HEK293 (cell line): ENCODE data around the gene ARHGAP15.

Experiments used
- CTCF ChIA-PET: fragments of 350-600 bp; formaldehyde crosslinking; extraction: SDS; loops from one replicate; lab custom pipeline; 2021; ENCODE audit warnings: antibody characterized with exemption; lab: Yijun Ruan, JAX
- POLR2A ChIA-PET: fragments of 300-600 bp; formaldehyde crosslinking; extraction: SDS; loops from one replicate; lab custom pipeline; 2020; ENCODE audit warnings: antibody characterized with exemption, inconsistent platforms; lab: Yijun Ruan, JAX
- H3K27ac ChIP-seq: fragments of 200-500 bp; sonication (Bioruptor generic); 2 replicates; pipeline ENCODE4 v1.5.1; 2014; ENCODE audit warnings: low read depth, low read length, control low read depth, inconsistent platforms; ENCODE audit errors: extremely low read depth
- H3K36me3 ChIP-seq, 2 experiments: fragments of 200-500 bp in 1 of 2; sonication (Bioruptor generic) in 1 of 2; 1 replicate in 1 of 2; 2 replicates in 1 of 2; pipeline ENCODE4 v1.5.1; 2014 to 2017; ENCODE audit warnings: inconsistent platforms in 2 of 2, low read length in 2 of 2; ENCODE audit not compliant: control insufficient read depth in 2 of 2, insufficient read depth in 1 of 2
- H3K4me1 ChIP-seq: fragments of 200-500 bp; sonication (Bioruptor generic); 2 replicates; pipeline ENCODE4 v1.5.1; 2014; ENCODE audit warnings: mild to moderate bottlenecking, low read length, inconsistent platforms; ENCODE audit not compliant: control insufficient read depth, insufficient read depth
- H3K4me3 ChIP-seq: 2 replicates; pipeline ENCODE4 v1.5.1; 2011; ENCODE audit warnings: low read depth, mild to moderate bottlenecking, control low read depth, low read length, moderate library complexity
- H3K9me3 ChIP-seq: fragments of 200-500 bp; sonication (Bioruptor generic); 2 replicates; pipeline ENCODE4 v1.5.1; 2014; ENCODE audit warnings: low read depth, low read length, inconsistent platforms; ENCODE audit not compliant: control insufficient read depth, insufficient read depth
- FEZF1 ChIP-seq: fragments of 450-650 bp; formaldehyde crosslinking; IDR thresholded peaks from 2 replicates; pipeline ENCODE4 v1.5.1; 2016; ENCODE audit warnings: missing biosample characterization, missing genetic modification characterization
- MYNN ChIP-seq: fragments of 450-650 bp; formaldehyde crosslinking; IDR thresholded peaks from 2 replicates; pipeline ENCODE4 v1.5.1; 2016; ENCODE audit warnings: missing biosample characterization, missing genetic modification characterization, borderline replicate concordance
- MZF1 ChIP-seq: fragments of 450-650 bp; formaldehyde crosslinking; IDR thresholded peaks from 2 replicates; pipeline ENCODE4 v1.5.1; 2017; ENCODE audit warnings: missing biosample characterization, missing genetic modification characterization, borderline replicate concordance
- REPIN1 ChIP-seq: fragments of 450-650 bp; formaldehyde crosslinking; IDR thresholded peaks from 2 replicates; pipeline ENCODE4 v1.5.1; 2017; ENCODE audit warnings: missing biosample characterization, missing genetic modification characterization, low read depth
- SP7 ChIP-seq: fragments of 450-650 bp; formaldehyde crosslinking; IDR thresholded peaks from 2 replicates; pipeline ENCODE4 v1.5.1; 2016; ENCODE audit warnings: missing biosample characterization, missing genetic modification characterization
- YY1 ChIP-seq: fragments of 450-650 bp; formaldehyde crosslinking; IDR thresholded peaks from 2 replicates; pipeline ENCODE4 v1.5.1; 2018; ENCODE audit warnings: missing biosample characterization, missing genetic modification characterization
- ZNF10 ChIP-seq: fragments of 450-650 bp; formaldehyde crosslinking; IDR thresholded peaks from 2 replicates; pipeline ENCODE4 v1.5.1; 2017; ENCODE audit warnings: missing biosample characterization, missing genetic modification characterization
- ZNF132 ChIP-seq: fragments of 450-650 bp; formaldehyde crosslinking; IDR thresholded peaks from 2 replicates; pipeline ENCODE4 v1.5.1; 2017; ENCODE audit warnings: missing biosample characterization, missing genetic modification characterization, borderline replicate concordance
- ZNF133 ChIP-seq: fragments of 450-650 bp; formaldehyde crosslinking; IDR thresholded peaks from 2 replicates; pipeline ENCODE4 v1.5.1; 2016; ENCODE audit warnings: missing biosample characterization, missing genetic modification characterization
- ZNF140 ChIP-seq: fragments of 450-650 bp; formaldehyde crosslinking; IDR thresholded peaks from 2 replicates; pipeline ENCODE4 v1.5.1; 2016; ENCODE audit warnings: missing biosample characterization, missing genetic modification characterization
- ZNF157 ChIP-seq: fragments of 450-650 bp; formaldehyde crosslinking; IDR thresholded peaks from 2 replicates; pipeline ENCODE4 v1.5.1; 2016; ENCODE audit warnings: missing biosample characterization, missing genetic modification characterization
- ZNF311 ChIP-seq: fragments of 450-650 bp; formaldehyde crosslinking; IDR thresholded peaks from 2 replicates; pipeline ENCODE4 v1.5.1; 2017; ENCODE audit warnings: missing biosample characterization, missing genetic modification characterization, borderline replicate concordance
- ZNF423 ChIP-seq: fragments of 450-650 bp; formaldehyde crosslinking; IDR thresholded peaks from 2 replicates; pipeline ENCODE4 v1.5.1; 2016; ENCODE audit warnings: missing biosample characterization, missing genetic modification characterization
- ZNF521 ChIP-seq: fragments of 450-650 bp; formaldehyde crosslinking; IDR thresholded peaks from 2 replicates; pipeline ENCODE4 v1.5.1; 2017; ENCODE audit warnings: missing biosample characterization, mild to moderate bottlenecking, missing genetic modification characterization
- ZNF548 ChIP-seq: fragments of 450-650 bp; formaldehyde crosslinking; IDR thresholded peaks from 2 replicates; pipeline ENCODE4 v1.5.1; 2016; ENCODE audit warnings: missing biosample characterization, missing genetic modification characterization
- ZNF560 ChIP-seq: fragments of 450-650 bp; formaldehyde crosslinking; IDR thresholded peaks from 2 replicates; pipeline ENCODE4 v1.5.1; 2017; ENCODE audit warnings: missing biosample characterization, missing genetic modification characterization, borderline replicate concordance
- ZNF654 ChIP-seq: fragments of 450-650 bp; formaldehyde crosslinking; IDR thresholded peaks from 2 replicates; pipeline ENCODE4 v1.5.1; 2016; ENCODE audit warnings: low read depth, missing biosample characterization, missing genetic modification characterization
- ZNF777 ChIP-seq: fragments of 450-650 bp; formaldehyde crosslinking; IDR thresholded peaks from 2 replicates; pipeline ENCODE4 v1.5.1; 2017; ENCODE audit warnings: missing biosample characterization, missing genetic modification characterization, borderline replicate concordance
- TF ChIP-seq, protein P1 (sequence below): fragments of 450-650 bp; formaldehyde crosslinking; IDR thresholded peaks from 2 replicates; pipeline ENCODE4 v1.5.1; 2016; ENCODE audit warnings: missing biosample characterization, missing genetic modification characterization, borderline replicate concordance
- TF ChIP-seq, protein P2 (sequence below): fragments of 450-650 bp; IDR thresholded peaks from 2 replicates; pipeline ENCODE4 v1.5.1; 2018; ENCODE audit warnings: missing biosample characterization, missing genetic modification characterization
- TF ChIP-seq, protein P3 (sequence below): fragments of 450-650 bp; formaldehyde crosslinking; IDR thresholded peaks from 2 replicates; pipeline ENCODE4 v1.5.1; 2017; ENCODE audit warnings: missing biosample characterization, missing genetic modification characterization
- TF ChIP-seq, protein P4 (sequence below): fragments of 450-650 bp; formaldehyde crosslinking; IDR thresholded peaks from 2 replicates; pipeline ENCODE4 v1.5.1; 2017; ENCODE audit warnings: missing biosample characterization, missing genetic modification characterization
- TF ChIP-seq, protein P5 (sequence below): sonication (generic); formaldehyde crosslinking; IDR thresholded peaks from 2 replicates; pipeline ENCODE4 v1.8.1; 2022; ENCODE audit warnings: mild to moderate bottlenecking, moderate library complexity, missing genetic modification reagents
- TF ChIP-seq, protein P6 (sequence below): fragments of 450-650 bp; formaldehyde crosslinking; IDR thresholded peaks from 2 replicates; pipeline ENCODE4 v1.5.1; 2016; ENCODE audit warnings: missing biosample characterization, missing genetic modification characterization

ARHGAP15 gene

DNA sequence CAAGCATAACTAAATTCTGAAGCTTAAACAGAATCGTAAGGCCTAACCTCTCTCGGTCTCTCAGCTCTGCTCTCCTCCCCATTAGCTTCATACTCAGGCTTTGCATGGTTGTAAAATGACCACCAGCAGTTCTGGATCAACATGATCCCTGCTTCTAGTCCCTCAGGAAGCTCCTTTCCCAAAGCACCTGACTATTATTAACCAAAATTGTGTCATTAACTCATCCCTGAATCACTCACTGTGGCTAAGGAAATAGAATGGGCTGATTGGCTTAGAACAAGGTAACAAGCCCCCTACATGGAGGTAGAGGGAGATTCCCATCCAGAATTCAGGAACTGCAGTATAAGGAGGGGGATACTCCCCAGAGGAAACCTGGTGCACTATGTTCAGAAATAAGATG, 448.3 kb downstream of the ARHGAP15 start (continued):
- TF ChIP-seq, protein P1, sequence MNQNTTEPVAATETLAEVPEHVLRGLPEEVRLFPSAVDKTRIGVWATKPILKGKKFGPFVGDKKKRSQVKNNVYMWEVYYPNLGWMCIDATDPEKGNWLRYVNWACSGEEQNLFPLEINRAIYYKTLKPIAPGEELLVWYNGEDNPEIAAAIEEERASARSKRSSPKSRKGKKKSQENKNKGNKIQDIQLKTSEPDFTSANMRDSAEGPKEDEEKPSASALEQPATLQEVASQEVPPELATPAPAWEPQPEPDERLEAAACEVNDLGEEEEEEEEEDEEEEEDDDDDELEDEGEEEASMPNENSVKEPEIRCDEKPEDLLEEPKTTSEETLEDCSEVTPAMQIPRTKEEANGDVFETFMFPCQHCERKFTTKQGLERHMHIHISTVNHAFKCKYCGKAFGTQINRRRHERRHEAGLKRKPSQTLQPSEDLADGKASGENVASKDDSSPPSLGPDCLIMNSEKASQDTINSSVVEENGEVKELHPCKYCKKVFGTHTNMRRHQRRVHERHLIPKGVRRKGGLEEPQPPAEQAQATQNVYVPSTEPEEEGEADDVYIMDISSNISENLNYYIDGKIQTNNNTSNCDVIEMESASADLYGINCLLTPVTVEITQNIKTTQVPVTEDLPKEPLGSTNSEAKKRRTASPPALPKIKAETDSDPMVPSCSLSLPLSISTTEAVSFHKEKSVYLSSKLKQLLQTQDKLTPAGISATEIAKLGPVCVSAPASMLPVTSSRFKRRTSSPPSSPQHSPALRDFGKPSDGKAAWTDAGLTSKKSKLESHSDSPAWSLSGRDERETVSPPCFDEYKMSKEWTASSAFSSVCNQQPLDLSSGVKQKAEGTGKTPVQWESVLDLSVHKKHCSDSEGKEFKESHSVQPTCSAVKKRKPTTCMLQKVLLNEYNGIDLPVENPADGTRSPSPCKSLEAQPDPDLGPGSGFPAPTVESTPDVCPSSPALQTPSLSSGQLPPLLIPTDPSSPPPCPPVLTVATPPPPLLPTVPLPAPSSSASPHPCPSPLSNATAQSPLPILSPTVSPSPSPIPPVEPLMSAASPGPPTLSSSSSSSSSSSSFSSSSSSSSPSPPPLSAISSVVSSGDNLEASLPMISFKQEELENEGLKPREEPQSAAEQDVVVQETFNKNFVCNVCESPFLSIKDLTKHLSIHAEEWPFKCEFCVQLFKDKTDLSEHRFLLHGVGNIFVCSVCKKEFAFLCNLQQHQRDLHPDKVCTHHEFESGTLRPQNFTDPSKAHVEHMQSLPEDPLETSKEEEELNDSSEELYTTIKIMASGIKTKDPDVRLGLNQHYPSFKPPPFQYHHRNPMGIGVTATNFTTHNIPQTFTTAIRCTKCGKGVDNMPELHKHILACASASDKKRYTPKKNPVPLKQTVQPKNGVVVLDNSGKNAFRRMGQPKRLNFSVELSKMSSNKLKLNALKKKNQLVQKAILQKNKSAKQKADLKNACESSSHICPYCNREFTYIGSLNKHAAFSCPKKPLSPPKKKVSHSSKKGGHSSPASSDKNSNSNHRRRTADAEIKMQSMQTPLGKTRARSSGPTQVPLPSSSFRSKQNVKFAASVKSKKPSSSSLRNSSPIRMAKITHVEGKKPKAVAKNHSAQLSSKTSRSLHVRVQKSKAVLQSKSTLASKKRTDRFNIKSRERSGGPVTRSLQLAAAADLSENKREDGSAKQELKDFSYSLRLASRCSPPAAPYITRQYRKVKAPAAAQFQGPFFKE (tag by site-specific recombination), result no peak
- TF ChIP-seq ZNF133 (tag by site-specific recombination) (no peak), MYNN (tag by site-specific recombination) (no peak), ZNF560 (tag by site-specific recombination) (no peak), YY1 (tag by site-specific recombination) (no peak), ZNF654 (tag by site-specific recombination) (no peak), MZF1 (tag by site-specific recombination) (no peak), REPIN1 (no peak), FEZF1 (tag by site-specific recombination) (no peak)
- TF ChIP-seq, protein P2, sequence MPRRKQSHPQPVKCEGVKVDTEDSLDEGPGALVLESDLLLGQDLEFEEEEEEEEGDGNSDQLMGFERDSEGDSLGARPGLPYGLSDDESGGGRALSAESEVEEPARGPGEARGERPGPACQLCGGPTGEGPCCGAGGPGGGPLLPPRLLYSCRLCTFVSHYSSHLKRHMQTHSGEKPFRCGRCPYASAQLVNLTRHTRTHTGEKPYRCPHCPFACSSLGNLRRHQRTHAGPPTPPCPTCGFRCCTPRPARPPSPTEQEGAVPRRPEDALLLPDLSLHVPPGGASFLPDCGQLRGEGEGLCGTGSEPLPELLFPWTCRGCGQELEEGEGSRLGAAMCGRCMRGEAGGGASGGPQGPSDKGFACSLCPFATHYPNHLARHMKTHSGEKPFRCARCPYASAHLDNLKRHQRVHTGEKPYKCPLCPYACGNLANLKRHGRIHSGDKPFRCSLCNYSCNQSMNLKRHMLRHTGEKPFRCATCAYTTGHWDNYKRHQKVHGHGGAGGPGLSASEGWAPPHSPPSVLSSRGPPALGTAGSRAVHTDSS (tag by site-specific recombination), result no peak

DNA sequence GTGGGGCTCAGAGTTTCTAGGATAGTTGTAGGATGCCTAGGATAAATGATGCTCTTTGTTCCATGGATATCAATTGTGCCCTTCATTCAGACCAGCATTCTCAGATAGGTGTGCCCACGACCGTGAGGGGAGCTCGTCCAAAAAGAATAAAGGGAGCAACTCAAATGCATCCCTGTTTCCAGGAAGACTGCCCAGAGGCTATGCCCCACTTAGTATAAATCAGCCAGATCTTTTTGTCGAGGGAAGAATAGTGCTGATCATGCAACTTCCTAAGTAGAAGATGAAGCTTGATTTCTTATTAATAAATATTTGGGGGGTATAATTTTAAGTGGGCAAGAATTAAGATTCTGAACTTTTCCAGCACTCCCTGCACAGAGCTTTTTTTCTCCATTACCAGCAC, 450.2 kb downstream of the ARHGAP15 start:
- Histone ChIP-seq H3K4me1 (no peaks in the 10 kb centered on the region), H3K4me3 (no peak overlapping the region)
- POLR2A ChIA-PET, result no interaction called here
- TF ChIP-seq ZNF157 (tag by site-specific recombination) (no peak), ZNF777 (tag by site-specific recombination) (no peak), ZNF548 (tag by site-specific recombination) (no peak), ZNF521 (tag by site-specific recombination) (no peak), SP7 (no peak), ZNF311 (no peak), ZNF10 (tag by site-specific recombination) (no peak), ZNF132 (tag by site-specific recombination) (no peak), ZNF423 (tag by site-specific recombination) (no peak), ZNF140 (tag by site-specific recombination) (no peak)
- TF ChIP-seq, protein P3, sequence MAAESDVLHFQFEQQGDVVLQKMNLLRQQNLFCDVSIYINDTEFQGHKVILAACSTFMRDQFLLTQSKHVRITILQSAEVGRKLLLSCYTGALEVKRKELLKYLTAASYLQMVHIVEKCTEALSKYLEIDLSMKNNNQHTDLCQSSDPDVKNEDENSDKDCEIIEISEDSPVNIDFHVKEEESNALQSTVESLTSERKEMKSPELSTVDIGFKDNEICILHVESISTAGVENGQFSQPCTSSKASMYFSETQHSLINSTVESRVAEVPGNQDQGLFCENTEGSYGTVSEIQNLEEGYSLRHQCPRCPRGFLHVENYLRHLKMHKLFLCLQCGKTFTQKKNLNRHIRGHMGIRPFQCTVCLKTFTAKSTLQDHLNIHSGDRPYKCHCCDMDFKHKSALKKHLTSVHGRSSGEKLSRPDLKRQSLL (tag by site-specific recombination), result no peak
- TF ChIP-seq, protein P4, sequence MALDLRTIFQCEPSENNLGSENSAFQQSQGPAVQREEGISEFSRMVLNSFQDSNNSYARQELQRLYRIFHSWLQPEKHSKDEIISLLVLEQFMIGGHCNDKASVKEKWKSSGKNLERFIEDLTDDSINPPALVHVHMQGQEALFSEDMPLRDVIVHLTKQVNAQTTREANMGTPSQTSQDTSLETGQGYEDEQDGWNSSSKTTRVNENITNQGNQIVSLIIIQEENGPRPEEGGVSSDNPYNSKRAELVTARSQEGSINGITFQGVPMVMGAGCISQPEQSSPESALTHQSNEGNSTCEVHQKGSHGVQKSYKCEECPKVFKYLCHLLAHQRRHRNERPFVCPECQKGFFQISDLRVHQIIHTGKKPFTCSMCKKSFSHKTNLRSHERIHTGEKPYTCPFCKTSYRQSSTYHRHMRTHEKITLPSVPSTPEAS (tag by site-specific recombination), result no peak
- TF ChIP-seq, protein P5, sequence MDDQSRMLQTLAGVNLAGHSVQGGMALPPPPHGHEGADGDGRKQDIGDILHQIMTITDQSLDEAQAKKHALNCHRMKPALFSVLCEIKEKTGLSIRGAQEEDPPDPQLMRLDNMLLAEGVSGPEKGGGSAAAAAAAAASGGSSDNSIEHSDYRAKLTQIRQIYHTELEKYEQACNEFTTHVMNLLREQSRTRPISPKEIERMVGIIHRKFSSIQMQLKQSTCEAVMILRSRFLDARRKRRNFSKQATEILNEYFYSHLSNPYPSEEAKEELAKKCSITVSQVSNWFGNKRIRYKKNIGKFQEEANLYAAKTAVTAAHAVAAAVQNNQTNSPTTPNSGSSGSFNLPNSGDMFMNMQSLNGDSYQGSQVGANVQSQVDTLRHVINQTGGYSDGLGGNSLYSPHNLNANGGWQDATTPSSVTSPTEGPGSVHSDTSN (CRISPR knock-in tag), result no peak
- TF ChIP-seq, protein P6, sequence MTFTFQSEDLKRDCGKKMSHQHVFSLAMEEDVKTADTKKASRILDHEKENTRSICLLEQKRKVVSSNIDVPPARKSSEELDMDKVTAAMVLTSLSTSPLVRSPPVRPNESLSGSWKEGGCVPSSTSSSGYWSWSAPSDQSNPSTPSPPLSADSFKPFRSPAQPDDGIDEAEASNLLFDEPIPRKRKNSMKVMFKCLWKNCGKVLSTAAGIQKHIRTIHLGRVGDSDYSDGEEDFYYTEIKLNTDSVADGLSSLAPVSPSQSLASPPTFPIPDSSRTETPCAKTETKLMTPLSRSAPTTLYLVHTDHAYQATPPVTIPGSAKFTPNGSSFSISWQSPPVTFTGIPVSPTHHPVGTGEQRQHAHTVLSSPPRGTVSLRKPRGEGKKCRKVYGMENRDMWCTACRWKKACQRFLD (tag by site-specific recombination), result no peak
- TF ChIP-seq, all 188 proteins: peak for 0
- H3K9me3 ChIP-seq, result no peaks in the 10 kb centered on the region
- no peaks in the 10 kb centered on the region for H3K36me3 ChIP-seq
- H3K27ac ChIP-seq, result no peak overlapping the region
- CTCF ChIA-PET, result interaction anchor here (0.8 kb wide), 1 partner anchor 320 kb away, joined by 3 read pairs; no protein-coding TSS in a partner anchor
